Right atrium auricular region (tissue), 2 donors: ENCODE results near the gene ATP8B4. TPM values are rescaled to one million over a fixed set of nuclear protein-coding genes. Genes with fewer than 3 reads are reported as not detected.
"Not testable (repeated sequence)": the region's sequence is repeated elsewhere in the genome, so short reads cannot be mapped to it uniquely, and the experiment has no call there.

Source experiments
- DNase-seq: peaks from one replicate; pipeline ENCODE4 v3.0.0-alpha.2; 2019; ENCODE audit warnings: low spot score
- H3K27ac ChIP-seq, 2 donors: fragments of 200-600 bp; sonication (generic); 1 replicate in 1 of 2; 2 replicates in 1 of 2; pipeline ENCODE4 v1.5.1; 2016 to 2019
- H3K27me3 ChIP-seq, 2 donors: fragments of 200-600 bp; sonication (generic); one replicate each; pipeline versions ENCODE4 v1.5.1 to v1.6.0; 2017 to 2019
- H3K36me3 ChIP-seq: fragments of 200-600 bp; sonication (generic); one replicate; pipeline ENCODE4 v1.5.1; 2016
- H3K4me1 ChIP-seq, 2 donors: fragments of 200-600 bp; sonication (generic); one replicate each; pipeline versions ENCODE4 v1.5.1 to v1.6.0; 2017 to 2019
- H3K4me3 ChIP-seq, 2 donors: fragments of 200-600 bp; sonication (generic); 1 replicate in 1 of 2; 2 replicates in 1 of 2; pipeline ENCODE4 v1.5.1; 2017 to 2019; ENCODE audit warnings: mild to moderate bottlenecking in 1 of 2, moderate library complexity in 1 of 2
- H3K9me3 ChIP-seq, 2 donors: fragments of 200-600 bp; sonication (generic); one replicate each; pipeline ENCODE4 v1.5.1; 2019
- total RNA-seq, 2 donors: library from RNA; depleted of rRNA; stranded (reverse); fragments of >200 nt; gene quantifications; one replicate each; pipeline ENCODE4 v1.1.0, GENCODE V29; 2016
- TF ChIP-seq, protein P1 (sequence below), 2 donors: fragments of 200-600 bp; sonication (generic); IDR thresholded peaks; one replicate each; pipeline ENCODE4 v1.5.1; 2019; ENCODE audit warnings: antibody characterized with exemption in 2 of 2

The ATP8B4 gene
- total RNA-seq, 2 donors from 2014 or later: 2.0 to 2.5 TPM

DNA sequence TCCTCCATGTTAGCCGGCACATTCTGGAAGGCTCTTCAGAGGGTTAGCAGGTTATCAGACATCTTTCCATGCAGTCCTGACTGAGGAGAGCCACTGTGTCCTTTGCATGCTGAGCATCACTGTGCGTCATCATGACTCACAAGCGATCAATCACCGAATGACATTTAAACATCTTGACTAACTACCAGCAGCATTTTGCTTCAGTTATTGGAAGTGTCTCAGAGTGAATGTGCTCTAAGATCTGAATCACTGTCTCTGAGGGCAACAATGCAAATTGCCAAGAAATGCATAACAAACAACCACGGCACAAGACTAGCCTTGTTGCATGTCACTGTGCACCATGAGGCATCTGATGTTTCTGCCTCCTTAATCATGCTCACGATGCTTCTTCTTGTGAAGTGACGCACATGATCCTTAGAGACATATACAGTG lies 18.3 kb upstream of the ATP8B4 start:
- TF ChIP-seq, protein P1, sequence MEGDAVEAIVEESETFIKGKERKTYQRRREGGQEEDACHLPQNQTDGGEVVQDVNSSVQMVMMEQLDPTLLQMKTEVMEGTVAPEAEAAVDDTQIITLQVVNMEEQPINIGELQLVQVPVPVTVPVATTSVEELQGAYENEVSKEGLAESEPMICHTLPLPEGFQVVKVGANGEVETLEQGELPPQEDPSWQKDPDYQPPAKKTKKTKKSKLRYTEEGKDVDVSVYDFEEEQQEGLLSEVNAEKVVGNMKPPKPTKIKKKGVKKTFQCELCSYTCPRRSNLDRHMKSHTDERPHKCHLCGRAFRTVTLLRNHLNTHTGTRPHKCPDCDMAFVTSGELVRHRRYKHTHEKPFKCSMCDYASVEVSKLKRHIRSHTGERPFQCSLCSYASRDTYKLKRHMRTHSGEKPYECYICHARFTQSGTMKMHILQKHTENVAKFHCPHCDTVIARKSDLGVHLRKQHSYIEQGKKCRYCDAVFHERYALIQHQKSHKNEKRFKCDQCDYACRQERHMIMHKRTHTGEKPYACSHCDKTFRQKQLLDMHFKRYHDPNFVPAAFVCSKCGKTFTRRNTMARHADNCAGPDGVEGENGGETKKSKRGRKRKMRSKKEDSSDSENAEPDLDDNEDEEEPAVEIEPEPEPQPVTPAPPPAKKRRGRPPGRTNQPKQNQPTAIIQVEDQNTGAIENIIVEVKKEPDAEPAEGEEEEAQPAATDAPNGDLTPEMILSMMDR (IDR thresholded peaks at IDR 0.05): no peak
- no peak overlapping the region for H3K27ac ChIP-seq
- no peaks in the 10 kb centered on the region for H3K36me3 ChIP-seq
- H3K4me1 ChIP-seq: no peaks in the 10 kb centered on the region
- H3K4me3 ChIP-seq: no peak overlapping the region
- no peaks in the 10 kb centered on the region for H3K9me3 ChIP-seq
- H3K27me3 ChIP-seq: no peaks in the 10 kb centered on the region
- DNase-seq: no peak

DNA sequence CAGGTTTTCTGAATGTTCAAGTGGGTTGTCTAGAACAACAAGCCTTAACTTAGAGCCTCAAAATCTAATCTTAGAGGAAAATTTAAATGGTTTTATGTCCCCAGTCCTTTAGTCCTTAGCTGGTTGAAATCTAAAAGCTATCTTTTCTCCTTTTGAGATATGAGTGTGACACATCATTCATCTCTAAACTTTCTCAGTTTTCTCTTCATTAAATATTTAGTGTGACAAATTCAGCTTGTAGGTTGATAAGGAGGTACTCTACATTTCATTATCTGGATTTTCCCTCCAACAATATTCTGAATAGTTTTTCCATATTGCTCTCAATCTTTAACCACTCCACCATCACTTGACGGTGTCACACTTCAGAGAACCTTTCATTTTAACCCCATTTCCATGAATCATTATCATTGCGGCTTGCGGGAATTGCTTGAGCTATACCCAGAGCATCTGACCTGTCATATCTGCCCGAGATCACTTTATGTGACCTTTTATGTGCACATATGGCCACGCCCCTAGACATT lies 16.1 kb upstream of the ATP8B4 start:
- Histone ChIP-seq H3K36me3 (no peaks in the 10 kb centered on the region), H3K4me1 (no peaks in the 10 kb centered on the region), H3K9me3 (no peaks in the 10 kb centered on the region), H3K4me3 (no peak overlapping the region), H3K27me3 (no peaks in the 10 kb centered on the region), H3K27ac (peak overlapping the region in 1 of 2 donors; percentile 69)
- TF ChIP-seq, protein P1 (IDR thresholded peaks at IDR 0.05): no peak
- no peak for DNase-seq

DNA sequence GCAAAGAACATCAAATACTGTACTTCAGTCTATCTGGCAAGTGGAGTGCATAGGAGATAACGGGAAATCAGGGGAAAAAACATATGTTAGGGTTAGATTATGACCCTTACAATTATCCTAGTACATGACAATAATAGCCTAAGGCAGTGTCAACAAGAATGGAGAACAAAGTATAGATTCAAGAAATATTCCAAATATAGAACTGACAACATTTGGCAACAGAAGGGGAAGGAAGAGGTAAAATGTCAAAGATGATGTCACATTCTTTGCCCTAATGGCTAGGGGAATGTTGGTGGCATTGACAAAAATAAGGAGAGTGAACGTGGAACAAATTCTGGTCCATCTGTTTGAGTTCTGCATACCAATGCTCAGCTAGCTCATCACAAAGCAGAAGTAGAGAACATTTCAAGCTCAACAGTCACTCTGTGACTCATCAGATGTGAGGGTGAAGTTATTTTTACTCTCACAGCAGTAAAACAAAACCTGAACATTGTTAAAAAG lies 15.5 kb upstream of the ATP8B4 start:
- no peak for DNase-seq
- peak overlapping the region in 1 of 2 donors; percentile 69 for H3K27ac ChIP-seq
- no peaks in the 10 kb centered on the region for H3K4me1 ChIP-seq
- H3K27me3 ChIP-seq: no peaks in the 10 kb centered on the region
- H3K4me3 ChIP-seq: no peak overlapping the region
- H3K36me3 ChIP-seq: no peaks in the 10 kb centered on the region
- TF ChIP-seq, protein P1 (IDR thresholded peaks at IDR 0.05): no peak
- no peaks in the 10 kb centered on the region for H3K9me3 ChIP-seq

DNA sequence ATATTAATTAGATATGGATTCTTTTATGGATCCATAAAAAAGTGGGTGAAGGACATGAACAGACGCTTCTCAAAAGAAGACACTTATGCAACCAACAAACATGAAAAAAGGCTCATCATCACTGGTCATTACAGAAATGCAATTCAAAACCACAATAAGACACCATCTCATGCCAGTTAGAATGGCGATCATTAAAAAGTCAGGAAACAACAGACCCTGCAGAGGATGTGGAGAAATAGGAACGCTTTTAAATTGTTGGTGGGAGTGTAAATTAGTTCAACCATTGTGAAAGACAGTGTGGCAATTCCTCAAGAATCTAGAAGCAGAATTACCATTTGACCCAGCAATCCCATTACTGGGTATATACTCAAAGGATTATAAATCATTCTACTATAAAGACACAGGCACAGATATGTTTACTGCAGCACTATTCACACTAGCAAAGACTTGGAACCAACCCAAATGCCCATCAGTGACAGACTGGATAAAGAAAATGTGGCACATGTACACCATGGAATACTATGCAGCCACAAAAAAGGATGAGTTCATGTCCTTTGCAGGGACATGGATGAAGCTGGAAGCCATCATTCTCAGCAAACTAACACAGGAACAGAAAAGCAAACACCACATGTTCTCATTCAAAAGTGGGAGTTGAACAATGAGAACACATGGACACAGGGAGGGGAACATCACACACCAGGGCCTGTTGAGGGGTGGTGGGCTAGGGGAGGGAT lies 13.4 kb upstream of the ATP8B4 start:
- not testable (repeated sequence) for H3K36me3 ChIP-seq, H3K27me3 ChIP-seq, H3K27ac ChIP-seq, H3K4me1 ChIP-seq, DNase-seq, H3K9me3 ChIP-seq, H3K4me3 ChIP-seq

DNA sequence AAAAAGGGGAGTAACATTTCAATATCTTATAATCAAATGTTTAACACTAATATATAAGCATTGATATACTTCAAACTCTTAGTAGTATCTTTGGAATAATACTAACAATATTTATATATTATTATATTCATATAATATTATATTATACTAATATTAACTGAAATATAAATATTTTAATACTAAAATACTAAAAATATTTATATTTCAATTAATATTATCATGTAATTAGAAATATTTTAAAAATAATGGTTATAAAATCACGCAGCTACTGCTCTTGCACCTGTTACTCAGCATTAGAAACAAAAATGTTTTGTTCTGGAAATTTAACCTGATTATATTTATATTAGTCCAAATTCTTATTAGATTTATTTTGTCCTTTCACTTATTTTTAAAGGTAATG lies 12.6 kb upstream of the ATP8B4 start:
- Histone ChIP-seq H3K9me3 (no peaks in the 10 kb centered on the region), H3K27ac (no peak overlapping the region), H3K36me3 (no peaks in the 10 kb centered on the region), H3K4me3 (no peak overlapping the region), H3K27me3 (no peaks in the 10 kb centered on the region), H3K4me1 (no peaks in the 10 kb centered on the region)
- TF ChIP-seq, protein P1 (IDR thresholded peaks at IDR 0.05): no peak
- DNase-seq: no peak

DNA sequence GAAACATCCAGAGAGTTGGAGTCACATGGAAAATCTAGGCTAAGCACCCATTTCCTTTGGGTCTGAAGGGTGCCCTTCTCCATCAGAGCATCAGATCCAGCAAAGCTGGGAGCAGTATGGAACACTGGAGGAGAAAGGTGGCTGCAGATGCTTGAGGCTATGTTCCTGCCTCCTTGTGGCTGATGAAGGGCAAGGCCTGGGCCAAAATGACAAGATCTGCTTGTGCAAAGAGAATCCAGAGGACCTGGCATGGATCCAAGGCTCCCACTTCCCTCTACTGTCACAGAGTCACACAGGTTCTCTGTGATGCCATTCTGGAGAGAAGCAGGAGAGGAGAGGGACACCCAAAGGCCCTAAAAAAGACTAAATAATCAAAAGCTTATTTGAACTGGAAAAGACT lies 9.2 kb upstream of the ATP8B4 start:
- peaks cover 0 to 7% of the 10 kb centered on the region in 2 donors for H3K9me3 ChIP-seq
- no peak overlapping the region for H3K27ac ChIP-seq
- no peak overlapping the region for H3K4me3 ChIP-seq
- peak; percentile 80 for DNase-seq
- no peaks in the 10 kb centered on the region for H3K36me3 ChIP-seq
- no peaks in the 10 kb centered on the region for H3K27me3 ChIP-seq
- TF ChIP-seq, protein P1 (IDR thresholded peaks at IDR 0.05): peak in 1 of 2 donors; percentile 15
- no peaks in the 10 kb centered on the region for H3K4me1 ChIP-seq
